Measurements from ENCODE around the gene COP1. TPM values are rescaled to one million over a fixed set of nuclear protein-coding genes. Genes with fewer than 3 reads are reported as not detected.
"Not testable (repeated sequence)": the region's sequence is repeated elsewhere in the genome, so short reads cannot be mapped to it uniquely, and the experiment has no call there.

COP1 gene
- total RNA-seq, 1 experiment from 2014 or later: 33.1 TPM

DNA sequence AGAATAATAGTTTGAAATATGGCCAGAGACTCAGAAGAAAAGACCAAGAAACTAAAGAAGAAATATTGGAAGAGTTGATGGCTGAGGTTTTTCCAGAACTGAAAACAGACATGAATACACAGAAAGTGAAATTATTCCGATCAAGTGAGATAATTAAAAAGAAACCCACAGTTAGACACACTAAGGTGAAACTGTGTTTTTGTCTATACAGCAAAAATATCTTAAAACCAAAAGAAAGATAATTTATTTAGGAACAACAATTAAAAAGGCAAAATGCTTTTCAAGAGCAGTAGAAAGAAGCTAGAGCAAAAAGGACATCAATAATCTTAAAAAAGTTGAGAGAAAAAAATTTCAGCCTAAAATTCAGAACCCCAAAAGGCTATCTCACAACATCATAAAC is 116.3 kb downstream of the COP1 start:
- POLR2A ChIA-PET: no interaction called here

GRCh38 chr1:176087746-176088145 is 119.3 kb downstream of the COP1 start:
- RAD21 ChIA-PET (ENCODE audit: low non-redundant PET in 1 of 2, low total read pairs in 2 of 2, uncharacterized antibody in 2 of 2, unreplicated experiment in 2 of 2); H3K4me3 ChIP-seq (replicated peaks in 1 of 2; ENCODE audit: low read depth in 1 of 2, low read length in 2 of 2); H3K36me3 ChIP-seq (ENCODE audit: control insufficient read depth in 1 of 2, insufficient read depth in 2 of 2, low read length in 2 of 2); H4K20me1 ChIP-seq (ENCODE audit: insufficient read depth); DNase-seq (ENCODE audit: low read depth, low spot score); POLR2A ChIA-PET; ATAC-seq; H3K9me2 ChIP-seq (ENCODE audit: insufficient read depth); H3K4me2 ChIP-seq (ENCODE audit: low read length); H2AFZ ChIP-seq (ENCODE audit: low read depth, low read length, poor library complexity, severe bottlenecking); intact Hi-C loops (cut with micrococcal nuclease); BruUV-seq (replicated peaks); H3K79me2 ChIP-seq (ENCODE audit: insufficient read depth, low read length); H3K9me3 ChIP-seq (ENCODE audit: control insufficient read depth in 1 of 2, insufficient read depth in 1 of 2, low read depth in 1 of 2, low read length in 2 of 2); H3K9ac ChIP-seq (ENCODE audit: low read length); CTCF ChIA-PET; H3K27ac ChIP-seq (ENCODE audit: low read depth, low read length); H3K4me1 ChIP-seq (ENCODE audit: control insufficient read depth in 1 of 2, insufficient read depth in 2 of 2, low read length in 2 of 2); H3K27me3 ChIP-seq (ENCODE audit: insufficient read depth, low read length): not testable (repeated sequence)

More for the DNA sequence above, 116.3 kb downstream of the COP1 start:
- Histone ChIP-seq H4K20me1 (ENCODE audit: insufficient read depth) (no peaks in the 10 kb centered on the region), H3K4me2 (ENCODE audit: low read length) (no peak overlapping the region), H3K4me1 (ENCODE audit: control insufficient read depth in 1 of 2, insufficient read depth in 2 of 2, low read length in 2 of 2) (no peaks in the 10 kb centered on the region), H3K9me3 (ENCODE audit: control insufficient read depth in 1 of 2, insufficient read depth in 1 of 2, low read depth in 1 of 2, low read length in 2 of 2) (no peaks in the 10 kb centered on the region), H3K4me3 (replicated peaks in 1 of 2; ENCODE audit: low read depth in 1 of 2, low read length in 2 of 2) (no peak overlapping the region), H3K36me3 (ENCODE audit: control insufficient read depth in 1 of 2, insufficient read depth in 2 of 2, low read length in 2 of 2) (no peaks in the 10 kb centered on the region), H3K9ac (ENCODE audit: low read length) (no peak overlapping the region), H3K27ac (ENCODE audit: low read depth, low read length) (no peak overlapping the region), H2AFZ (ENCODE audit: low read depth, low read length, poor library complexity, severe bottlenecking) (no peak overlapping the region), H3K27me3 (ENCODE audit: insufficient read depth, low read length) (no peaks in the 10 kb centered on the region), H3K79me2 (ENCODE audit: insufficient read depth, low read length) (no peaks in the 10 kb centered on the region), H3K9me2 (ENCODE audit: insufficient read depth) (no peaks in the 10 kb centered on the region)
- no peak for DNase-seq (ENCODE audit: low read depth, low spot score)
- RAD21 ChIA-PET (ENCODE audit: low non-redundant PET in 1 of 2, low total read pairs in 2 of 2, uncharacterized antibody in 2 of 2, unreplicated experiment in 2 of 2): no interaction called here
- no TSS peak for BruUV-seq (replicated peaks)
- CTCF ChIA-PET: no interaction called here
- intact Hi-C loops (cut with micrococcal nuclease): no loop called here
- ATAC-seq: no peak
- TF ChIP-seq FOSL1 (IDR thresholded peaks at IDR 0.05; ENCODE audit: low read depth): no peak
- TF ChIP-seq CBX3 (IDR thresholded peaks at IDR 0.05; ENCODE audit: low read depth): no peak
- TF ChIP-seq ZNF274 (IDR thresholded peaks at IDR 0.05; ENCODE audit: low read depth, low read length): no peak
- TF ChIP-seq, protein P1, sequence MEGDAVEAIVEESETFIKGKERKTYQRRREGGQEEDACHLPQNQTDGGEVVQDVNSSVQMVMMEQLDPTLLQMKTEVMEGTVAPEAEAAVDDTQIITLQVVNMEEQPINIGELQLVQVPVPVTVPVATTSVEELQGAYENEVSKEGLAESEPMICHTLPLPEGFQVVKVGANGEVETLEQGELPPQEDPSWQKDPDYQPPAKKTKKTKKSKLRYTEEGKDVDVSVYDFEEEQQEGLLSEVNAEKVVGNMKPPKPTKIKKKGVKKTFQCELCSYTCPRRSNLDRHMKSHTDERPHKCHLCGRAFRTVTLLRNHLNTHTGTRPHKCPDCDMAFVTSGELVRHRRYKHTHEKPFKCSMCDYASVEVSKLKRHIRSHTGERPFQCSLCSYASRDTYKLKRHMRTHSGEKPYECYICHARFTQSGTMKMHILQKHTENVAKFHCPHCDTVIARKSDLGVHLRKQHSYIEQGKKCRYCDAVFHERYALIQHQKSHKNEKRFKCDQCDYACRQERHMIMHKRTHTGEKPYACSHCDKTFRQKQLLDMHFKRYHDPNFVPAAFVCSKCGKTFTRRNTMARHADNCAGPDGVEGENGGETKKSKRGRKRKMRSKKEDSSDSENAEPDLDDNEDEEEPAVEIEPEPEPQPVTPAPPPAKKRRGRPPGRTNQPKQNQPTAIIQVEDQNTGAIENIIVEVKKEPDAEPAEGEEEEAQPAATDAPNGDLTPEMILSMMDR (IDR thresholded peaks at IDR 0.05 in 2 of 3, conservative IDR thresholded peaks at IDR 0.05 in 1 of 3; ENCODE audit: borderline replicate concordance in 1 of 3, insufficient read depth in 1 of 3, low read depth in 2 of 3, low read length in 2 of 3): no peak
- TF ChIP-seq JUND (IDR thresholded peaks at IDR 0.05): no peak
- no peak for TF ChIP-seq EGR1 (IDR thresholded peaks at IDR 0.05; ENCODE audit: low read depth)
- TF ChIP-seq EZH2phosphoT487 (IDR thresholded peaks at IDR 0.05; ENCODE audit: borderline replicate concordance): no peak
- TF ChIP-seq EZH2 (IDR thresholded peaks at IDR 0.05): no peak
- TF ChIP-seq SP1 (IDR thresholded peaks at IDR 0.05; ENCODE audit: low read depth): no peak
- no peak for TF ChIP-seq YY1 (IDR thresholded peaks at IDR 0.05; ENCODE audit: extremely low read depth, insufficient replicate concordance, low read depth, low read length)
- no peak for TF ChIP-seq POLR2AphosphoS5 (IDR thresholded peaks at IDR 0.05; ENCODE audit: low read depth, low read length)
- TF ChIP-seq RAD21 (IDR thresholded peaks at IDR 0.05; ENCODE audit: low read depth): no peak
- TF ChIP-seq SRF (IDR thresholded peaks at IDR 0.05; ENCODE audit: low read depth): no peak
- TF ChIP-seq ELF1 (IDR thresholded peaks at IDR 0.05; ENCODE audit: borderline replicate concordance, low read depth): no peak
- no peak for TF ChIP-seq ZBTB33 (IDR thresholded peaks at IDR 0.05; ENCODE audit: extremely low read depth, insufficient replicate concordance, low read length)
- TF ChIP-seq CEBPB (IDR thresholded peaks at IDR 0.05; ENCODE audit: low read depth): no peak
- no peak for TF ChIP-seq SIN3A (IDR thresholded peaks at IDR 0.05; ENCODE audit: low read depth)
- TF ChIP-seq, protein P2, sequence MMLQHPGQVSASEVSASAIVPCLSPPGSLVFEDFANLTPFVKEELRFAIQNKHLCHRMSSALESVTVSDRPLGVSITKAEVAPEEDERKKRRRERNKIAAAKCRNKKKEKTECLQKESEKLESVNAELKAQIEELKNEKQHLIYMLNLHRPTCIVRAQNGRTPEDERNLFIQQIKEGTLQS (IDR thresholded peaks at IDR 0.05): no peak

Data from HCT116 (cell line).